GM13976 (cell line): ENCODE data around the gene ZNF592.

Source experiments
- DNase-seq: peaks from one replicate; pipeline ENCODE4 v3.0.0; 2012; ENCODE audit warnings: low spot score
- CTCF ChIP-seq: IDR thresholded peaks from 2 replicates; pipeline ENCODE4 v1.5.1; 2012; ENCODE audit warnings: borderline replicate concordance, mild to moderate bottlenecking; ENCODE audit not compliant: insufficient read depth; ENCODE audit errors: extremely low read depth, missing control alignments, control extremely low read depth
- in situ Hi-C: fragments of 300-500 bp; cut with MboI; formaldehyde crosslinking; loops from one replicate; pipeline ENCODE4 v1.12.0; 2022; ENCODE audit warnings: low sequenced_read_pairs, mixed read lengths, inconsistent platforms; ENCODE audit not compliant: unreplicated experiment

The ZNF592 gene

GRCh38 chr15:84764585-84764984 lies 16.2 kb downstream of the ZNF592 start:
- in situ Hi-C loops: no loop called here
- no peak for DNase-seq
- TF ChIP-seq CTCF: no peak

- in situ Hi-C loops: no loop called here
- TF ChIP-seq CTCF: no peak
- DNase-seq: no peak
These were observed 16.6 kb downstream of the ZNF592 start for GRCh38 chr15:84764989-84765388.

- in situ Hi-C loops: no loop called here
- no peak for TF ChIP-seq CTCF
- DNase-seq: no peak
These were observed 17.3 kb downstream of the ZNF592 start for GRCh38 chr15:84765675-84766074.

DNA sequence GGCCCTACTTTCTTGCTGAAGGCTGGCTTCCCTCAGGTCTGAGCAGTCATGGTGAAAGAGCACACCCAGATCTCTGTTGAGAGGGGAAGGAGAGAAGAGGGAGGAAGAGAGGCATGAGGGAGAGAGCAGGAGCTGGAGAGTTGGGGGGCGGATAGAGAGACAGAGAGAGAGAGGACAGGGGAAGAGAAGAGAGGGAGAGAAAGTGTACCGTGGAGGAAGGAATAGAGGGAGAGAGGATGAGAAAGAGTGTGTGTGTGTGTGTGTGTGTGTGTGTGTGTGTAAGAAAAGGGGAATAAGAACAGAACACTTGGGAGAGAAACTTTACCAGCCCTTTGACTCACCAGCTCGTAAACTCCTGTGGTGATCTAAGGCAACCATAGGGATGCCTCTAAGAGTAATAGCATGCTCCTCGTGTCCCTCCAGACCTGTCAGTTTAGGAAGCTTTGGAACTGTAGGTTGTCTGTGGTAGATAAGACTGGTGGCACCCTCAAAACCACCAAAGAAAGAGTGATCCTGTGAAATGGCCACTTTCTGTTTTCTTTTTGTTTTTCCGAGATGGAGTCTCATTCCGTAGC lies 18.2 kb downstream of the ZNF592 start:
- in situ Hi-C loops: no loop called here
- no peak for TF ChIP-seq CTCF
- DNase-seq: no peak

- DNase-seq: no peak
- in situ Hi-C loops: no loop called here
- no peak for TF ChIP-seq CTCF
These were observed 23.6 kb downstream of the ZNF592 start for GRCh38 chr15:84772031-84772430.

- TF ChIP-seq CTCF: no peak
- in situ Hi-C loops: no loop called here
- no peak for DNase-seq
These were observed 24.1 kb downstream of the ZNF592 start for GRCh38 chr15:84772467-84772866.
